ENCODE results near the gene CACNB2.

DNA sequence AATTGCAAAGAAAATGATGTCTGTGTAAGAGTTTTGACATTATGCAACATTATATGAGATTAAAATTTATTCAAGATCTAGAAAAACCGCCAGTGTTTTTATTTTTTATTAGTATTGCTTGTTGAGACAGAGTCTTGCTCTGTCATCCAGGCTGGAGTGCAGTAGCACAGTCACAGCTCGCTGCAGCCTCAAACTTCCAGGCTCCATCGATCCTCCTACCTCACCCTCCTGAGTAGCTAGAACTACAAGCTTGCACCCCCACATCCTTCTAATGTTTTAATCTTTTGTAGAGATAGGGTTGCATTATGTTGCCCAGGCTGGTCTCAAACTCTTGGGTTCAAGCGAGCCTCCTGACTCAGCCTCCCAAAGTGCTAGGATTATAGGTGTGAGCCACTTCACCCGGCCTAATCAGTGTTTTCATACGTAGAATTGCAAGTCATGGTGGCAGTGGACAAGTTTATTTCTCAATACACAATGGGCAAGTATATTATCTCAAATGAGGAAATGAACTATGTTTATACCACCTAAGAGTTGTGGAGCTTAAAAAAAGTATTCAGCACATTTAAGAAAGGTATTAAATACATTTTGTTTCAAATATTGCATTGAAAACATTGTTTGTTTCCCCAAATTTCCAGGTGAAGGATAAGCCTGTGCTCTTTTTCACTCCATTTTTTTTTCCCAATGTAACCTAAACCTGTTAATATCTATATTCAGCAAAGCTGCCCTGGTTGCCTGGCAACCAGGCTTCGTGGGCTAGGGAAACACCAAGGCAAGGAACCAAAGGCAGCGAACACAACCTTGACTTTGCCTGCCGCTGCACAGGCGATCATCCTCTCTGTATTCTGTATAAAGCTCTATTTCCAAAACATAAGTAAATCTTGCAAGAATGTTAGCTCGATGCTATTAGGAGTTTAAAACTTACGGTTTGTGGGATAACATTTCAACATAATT, 163.9 kb downstream of the CACNB2 start:
- TF ChIP-seq, protein P1, sequence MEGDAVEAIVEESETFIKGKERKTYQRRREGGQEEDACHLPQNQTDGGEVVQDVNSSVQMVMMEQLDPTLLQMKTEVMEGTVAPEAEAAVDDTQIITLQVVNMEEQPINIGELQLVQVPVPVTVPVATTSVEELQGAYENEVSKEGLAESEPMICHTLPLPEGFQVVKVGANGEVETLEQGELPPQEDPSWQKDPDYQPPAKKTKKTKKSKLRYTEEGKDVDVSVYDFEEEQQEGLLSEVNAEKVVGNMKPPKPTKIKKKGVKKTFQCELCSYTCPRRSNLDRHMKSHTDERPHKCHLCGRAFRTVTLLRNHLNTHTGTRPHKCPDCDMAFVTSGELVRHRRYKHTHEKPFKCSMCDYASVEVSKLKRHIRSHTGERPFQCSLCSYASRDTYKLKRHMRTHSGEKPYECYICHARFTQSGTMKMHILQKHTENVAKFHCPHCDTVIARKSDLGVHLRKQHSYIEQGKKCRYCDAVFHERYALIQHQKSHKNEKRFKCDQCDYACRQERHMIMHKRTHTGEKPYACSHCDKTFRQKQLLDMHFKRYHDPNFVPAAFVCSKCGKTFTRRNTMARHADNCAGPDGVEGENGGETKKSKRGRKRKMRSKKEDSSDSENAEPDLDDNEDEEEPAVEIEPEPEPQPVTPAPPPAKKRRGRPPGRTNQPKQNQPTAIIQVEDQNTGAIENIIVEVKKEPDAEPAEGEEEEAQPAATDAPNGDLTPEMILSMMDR (conservative IDR thresholded peaks at IDR 0.05; ENCODE audit: low read depth, low read length): no peak
- TF ChIP-seq EZH2 (IDR thresholded peaks at IDR 0.05; ENCODE audit: borderline replicate concordance, low read depth, low read length, poor library complexity, severe bottlenecking): no peak
